HG03575 (cell line): Measurements from ENCODE around the gene CELA2A.
"Not testable (repeated sequence)": the region's sequence is repeated elsewhere in the genome, so short reads cannot be mapped to it uniquely, and the experiment has no call there.

Experiments used
- ATAC-seq: cut with Tn5 transposase; IDR thresholded peaks from one replicate; pipeline ENCODE4 v1.9.1; 2021; ENCODE audit not compliant: unreplicated experiment, insufficient number of reproducible peaks, low FRiP score; ENCODE audit errors: extremely low read depth

CELA2A gene

GRCh38 chr1:15440357-15440756, 16.2 kb upstream of the CELA2A start:
- ATAC-seq: no peak

DNA sequence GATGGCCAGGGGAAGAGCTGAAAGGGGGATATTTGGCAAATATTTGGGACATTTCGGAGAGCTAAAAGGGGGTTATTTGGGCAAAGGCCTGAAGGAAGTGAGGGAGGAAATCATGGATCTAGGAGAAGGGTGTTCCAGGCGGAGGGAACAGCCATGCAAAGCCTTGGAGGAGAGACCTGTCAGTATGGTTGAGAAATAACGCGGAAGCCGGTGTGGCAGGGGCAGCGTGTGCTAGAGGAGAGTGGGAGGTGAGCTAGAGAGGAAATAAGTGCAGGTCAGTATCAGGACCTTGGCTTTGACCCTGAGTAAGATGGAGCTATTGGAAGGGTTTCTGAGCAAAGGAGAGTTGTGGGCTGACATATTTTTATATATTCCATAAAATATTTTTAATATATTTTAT, 15.3 kb upstream of the CELA2A start:
- ATAC-seq: no peak

DNA sequence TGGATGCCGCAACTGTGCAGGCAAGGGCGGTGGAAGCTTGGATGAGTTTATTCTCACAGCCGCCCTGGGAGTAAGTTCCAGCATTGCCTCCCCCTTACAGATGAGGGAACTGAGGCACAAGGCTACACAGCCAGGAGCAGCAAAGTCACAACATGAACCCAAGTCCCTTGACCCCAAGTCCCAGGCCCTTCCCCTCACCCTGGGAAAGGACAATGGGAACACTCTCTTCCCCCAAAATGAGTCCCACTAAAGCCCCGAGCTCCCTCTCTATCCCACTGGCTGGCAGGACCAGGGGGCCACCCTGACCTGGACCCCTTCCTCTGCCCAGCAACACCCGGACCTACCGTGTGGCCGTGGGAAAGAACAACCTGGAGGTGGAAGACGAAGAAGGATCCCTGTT, 14.4 kb upstream of the CELA2A start:
- ATAC-seq: no peak

GRCh38 chr1:15442759-15443158, 13.8 kb upstream of the CELA2A start:
- ATAC-seq: no peak

DNA sequence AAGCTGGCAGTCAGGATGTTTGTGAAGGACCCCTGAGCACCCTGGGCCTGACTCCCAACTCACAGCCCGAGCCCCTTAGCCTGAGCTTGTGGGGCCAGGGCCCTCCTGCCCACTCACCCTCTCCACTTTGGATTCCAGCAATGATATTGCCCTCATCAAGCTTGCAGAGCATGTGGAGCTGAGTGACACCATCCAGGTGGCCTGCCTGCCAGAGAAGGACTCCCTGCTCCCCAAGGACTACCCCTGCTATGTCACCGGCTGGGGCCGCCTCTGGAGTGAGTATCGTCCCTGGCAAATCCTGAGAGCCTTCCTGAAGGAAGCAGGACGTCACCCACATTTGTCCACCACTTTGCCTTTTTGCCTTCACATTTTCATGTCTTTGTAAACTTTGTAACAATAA, 13.3 kb upstream of the CELA2A start:
- ATAC-seq: no peak

- no peak for ATAC-seq
These were observed 11.8 kb upstream of the CELA2A start for GRCh38 chr1:15444468-15445389.

DNA sequence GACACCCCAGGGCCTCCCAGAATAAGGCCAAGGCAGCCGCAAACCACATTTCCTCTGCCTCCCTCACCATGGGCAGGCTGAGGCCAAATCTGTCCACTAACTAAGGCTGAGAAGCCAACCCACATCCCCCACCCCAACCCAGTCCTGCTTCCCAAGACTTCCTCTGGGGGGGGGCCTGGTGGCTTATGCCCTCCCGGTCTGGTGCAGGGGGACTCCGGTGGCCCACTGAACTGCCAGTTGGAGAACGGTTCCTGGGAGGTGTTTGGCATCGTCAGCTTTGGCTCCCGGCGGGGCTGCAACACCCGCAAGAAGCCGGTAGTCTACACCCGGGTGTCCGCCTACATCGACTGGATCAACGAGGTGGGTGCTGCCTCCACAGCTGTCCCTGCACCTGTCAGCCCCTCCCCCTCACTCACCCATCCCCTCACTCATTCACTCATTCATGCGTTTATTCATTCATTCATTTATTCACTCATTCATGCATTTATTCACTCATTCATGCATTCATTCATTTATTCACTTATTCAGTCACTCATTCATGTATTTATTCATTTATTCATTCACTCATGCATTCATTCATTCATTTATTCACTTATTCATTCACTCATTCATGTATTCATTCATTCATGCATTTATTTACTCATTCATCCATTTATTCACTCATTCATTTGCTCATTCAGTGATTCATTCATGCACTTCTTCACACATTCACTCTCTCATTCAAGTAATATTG, 11.0 kb upstream of the CELA2A start:
- no peak for ATAC-seq

GRCh38 chr1:15446212-15446611, 10.3 kb upstream of the CELA2A start:
- ATAC-seq: no peak

- no peak for ATAC-seq
These were observed 7.6 kb upstream of the CELA2A start for GRCh38 chr1:15448877-15449462.

- no peak for ATAC-seq
These were observed 7.0 kb upstream of the CELA2A start for GRCh38 chr1:15449567-15449966.

GRCh38 chr1:15451014-15451722, 5.4 kb upstream of the CELA2A start:
- ATAC-seq: no peak

DNA sequence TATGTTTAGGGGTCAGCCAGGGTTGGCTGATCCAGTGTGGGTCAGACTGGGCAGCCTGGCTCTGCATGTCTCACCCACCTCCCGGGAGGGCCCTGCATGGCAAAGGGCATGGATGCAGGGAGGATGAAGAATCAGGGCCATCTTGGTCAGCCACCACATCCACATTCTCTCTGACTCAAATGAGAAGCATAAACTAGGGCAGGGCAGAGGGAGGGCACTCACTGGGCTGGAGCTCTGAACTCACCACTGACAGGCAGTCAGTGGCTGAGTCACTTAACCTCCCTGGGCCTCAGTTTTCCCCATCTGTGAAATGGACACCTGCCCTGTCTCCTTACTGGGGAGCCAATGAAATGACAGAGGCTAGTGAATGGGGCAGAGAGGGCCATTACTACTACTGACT, 4.3 kb upstream of the CELA2A start:
- no peak for ATAC-seq

DNA sequence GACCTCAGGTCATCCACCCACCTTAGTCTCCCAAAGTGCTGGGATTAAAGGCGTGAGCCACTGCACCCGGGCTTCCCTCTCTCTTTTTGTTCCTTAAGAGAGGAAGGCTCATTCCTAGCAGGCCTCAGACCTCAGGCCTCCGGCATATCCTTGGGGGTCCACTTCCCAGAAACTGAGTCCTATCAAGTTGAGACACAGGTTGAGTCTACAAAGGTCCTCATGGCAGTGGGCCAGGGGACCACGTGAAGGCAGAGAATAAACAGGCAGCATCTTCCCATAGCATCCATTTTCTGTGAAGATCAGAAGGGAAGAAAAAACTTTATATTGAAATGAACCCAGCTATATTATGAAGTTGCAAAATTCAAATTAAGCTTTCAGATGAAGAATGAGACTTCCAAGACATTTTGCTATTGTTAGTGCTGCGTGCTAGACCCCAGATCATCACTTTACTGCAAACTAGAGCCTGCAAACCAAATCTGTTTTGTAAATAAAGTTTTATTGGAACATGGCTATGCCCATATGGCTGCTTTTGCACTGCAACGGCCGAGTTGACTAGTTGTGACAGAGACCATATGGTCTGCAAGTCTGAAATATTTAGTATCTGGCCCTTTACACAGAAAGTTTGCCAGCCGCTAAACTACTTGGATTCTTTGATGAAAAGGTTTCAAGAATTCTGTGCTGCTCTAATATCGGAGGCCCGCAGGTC, 3.5 kb upstream of the CELA2A start:
- no peak for ATAC-seq

DNA sequence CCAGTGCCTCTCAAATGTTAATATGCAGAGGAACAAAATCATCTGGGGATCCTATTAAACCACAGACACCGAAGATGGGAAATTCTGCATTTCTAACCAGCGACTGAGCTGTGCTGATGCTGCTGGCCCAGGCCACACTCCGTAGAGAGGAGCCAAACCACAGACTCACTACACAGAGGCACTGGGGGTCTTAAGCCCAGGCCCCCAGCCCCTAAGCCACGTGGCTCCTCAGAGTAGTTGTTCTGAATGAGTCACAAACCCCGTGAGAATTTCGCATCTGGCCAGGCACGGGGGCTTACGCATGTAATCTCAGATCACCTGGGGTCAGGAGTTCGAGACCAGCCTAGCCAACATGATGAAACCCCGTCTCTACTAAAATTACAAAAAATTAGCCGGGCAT, 2.8 kb upstream of the CELA2A start:
- no peak for ATAC-seq

DNA sequence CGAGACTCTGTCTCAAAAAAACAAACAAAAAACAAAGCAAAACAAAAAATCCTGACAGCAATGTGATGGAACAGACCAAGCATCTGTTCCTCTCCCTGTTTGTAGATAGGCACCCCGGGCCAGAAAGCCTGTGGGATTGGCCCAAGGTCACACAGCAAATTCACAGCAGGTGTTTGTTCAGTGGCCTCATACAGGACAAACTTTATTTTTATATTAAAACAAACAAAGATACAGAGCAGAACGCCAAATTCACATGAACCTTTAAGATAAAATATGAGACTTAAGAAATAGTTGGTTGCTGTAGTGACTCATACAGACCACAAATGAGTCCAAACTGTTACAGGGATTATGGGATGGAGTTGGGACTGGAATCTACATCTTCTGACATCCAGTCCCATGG, 2.3 kb upstream of the CELA2A start:
- no peak for ATAC-seq

- no peak for ATAC-seq
These were observed 1.0 kb upstream of the CELA2A start for GRCh38 chr1:15455522-15455921.

- ATAC-seq: no peak
These were observed 1.1 kb downstream of the CELA2A start for GRCh38 chr1:15457585-15457984.

DNA sequence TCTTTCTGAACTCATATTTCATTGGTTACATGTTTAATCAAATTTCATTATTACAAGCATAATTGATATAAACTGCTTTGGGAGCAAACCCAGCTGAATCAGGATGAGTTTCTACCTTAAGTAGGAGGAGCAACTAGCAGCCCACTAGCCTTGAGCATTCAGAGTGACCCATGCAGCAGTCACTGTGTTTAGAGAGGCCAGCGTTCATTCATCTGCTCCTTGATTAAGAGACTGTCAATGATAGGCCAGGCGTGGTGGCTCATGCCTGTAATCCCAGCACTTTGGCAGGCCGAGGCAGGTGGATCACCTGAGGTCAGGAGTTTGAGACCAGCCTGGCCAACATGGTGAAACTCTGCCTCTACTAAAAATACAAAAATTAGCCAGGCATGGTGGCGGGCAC, 1.9 kb downstream of the CELA2A start:
- not testable (repeated sequence) for ATAC-seq
